Hepatocyte (in vitro differentiated cells): ENCODE results near the gene ETV5. TPM values are rescaled to one million over a fixed set of nuclear protein-coding genes. Genes with fewer than 3 reads are reported as not detected.

Source experiments
- DNase-seq: peaks from one replicate; pipeline ENCODE4 v3.0.0-alpha.2; 2016; ENCODE audit warnings: low spot score
- H2AFZ ChIP-seq: fragments of 200-600 bp; sonication (generic); 2 replicates; pipeline ENCODE4 v1.6.0; 2016; ENCODE audit warnings: antibody characterized with exemption, mild to moderate bottlenecking
- H3K27ac ChIP-seq: fragments of 200-600 bp; sonication (generic); 2 replicates; pipeline ENCODE4 v1.5.1; 2016; ENCODE audit warnings: mild to moderate bottlenecking
- H3K27me3 ChIP-seq: fragments of 200-600 bp; sonication (generic); 2 replicates; pipeline ENCODE4 v1.6.1; 2016
- H3K36me3 ChIP-seq: fragments of 200-600 bp; sonication (generic); replicated peaks from 2 replicates; pipeline ENCODE4 v1.5.1; 2016; ENCODE audit warnings: low read depth; ENCODE audit not compliant: insufficient read depth
- H3K4me1 ChIP-seq: fragments of 200-600 bp; sonication (generic); 2 replicates; pipeline ENCODE4 v1.5.1; 2016; ENCODE audit warnings: mild to moderate bottlenecking, moderate library complexity; ENCODE audit not compliant: insufficient read depth
- H3K4me2 ChIP-seq: fragments of 200-600 bp; sonication (generic); 2 replicates; pipeline ENCODE4 v1.6.0; 2016
- H3K4me3 ChIP-seq: fragments of 200-600 bp; sonication (generic); 2 replicates; pipeline ENCODE4 v1.5.1; 2016; ENCODE audit warnings: mild to moderate bottlenecking
- H3K79me2 ChIP-seq: fragments of 200-600 bp; sonication (generic); 2 replicates; pipeline ENCODE4 v1.6.0; 2017; ENCODE audit warnings: mild to moderate bottlenecking
- H3K9me2 ChIP-seq: fragments of 200-600 bp; sonication (generic); replicated peaks from 2 replicates; pipeline ENCODE4 v1.6.0; 2017; ENCODE audit warnings: mild to moderate bottlenecking; ENCODE audit not compliant: insufficient read depth
- H3K9me3 ChIP-seq: fragments of 200-600 bp; sonication (generic); 2 replicates; pipeline ENCODE4 v1.5.1; 2016; ENCODE audit warnings: low read depth, mild to moderate bottlenecking
- H4K20me1 ChIP-seq: fragments of 200-600 bp; sonication (generic); 2 replicates; pipeline ENCODE4 v1.6.0; 2016; ENCODE audit warnings: mild to moderate bottlenecking; ENCODE audit not compliant: insufficient read depth, poor library complexity, severe bottlenecking
- CTCF ChIP-seq: fragments of 200-600 bp; sonication (generic); IDR thresholded peaks from 2 replicates; pipeline ENCODE4 v1.5.1; 2016; ENCODE audit warnings: antibody characterized with exemption, mild to moderate bottlenecking; ENCODE audit not compliant: poor library complexity
- EZH2 ChIP-seq: fragments of 200-600 bp; sonication (generic); IDR thresholded peaks from 2 replicates; pipeline ENCODE4 v1.6.1; 2016; ENCODE audit warnings: antibody characterized with exemption, mild to moderate bottlenecking, borderline replicate concordance
- EZH2phosphoT487 ChIP-seq: fragments of 200-600 bp; sonication (generic); IDR thresholded peaks from one replicate; pipeline ENCODE4 v1.6.1; 2018; ENCODE audit warnings: antibody characterized with exemption, mild to moderate bottlenecking, low read depth, moderate library complexity; ENCODE audit not compliant: unreplicated experiment, severe bottlenecking
- WGBS: methylation state at CpG from one replicate; pipeline ENCODE4 v1.1.6; 2016; ENCODE audit warnings: low lambda C conversion rate; ENCODE audit errors: missing lambda C conversion rate; 5-methylcytosine and 5-hydroxymethylcytosine counted together
- polyA plus RNA-seq: library from polyadenylated mRNA; unstranded; fragments of >200 nt; fragmentation: Nextera tagmentation; extraction: Ambion mirVana; gene quantifications from 2 replicates; pipeline ENCODE4 v1.2.1, GENCODE V29; 2016
- total RNA-seq: library from RNA; depleted of rRNA; stranded (reverse); fragments of >200 nt; gene quantifications from 2 replicates; pipeline ENCODE4 v1.2.3, GENCODE V29; 2014

ETV5 gene
- total and polyA plus RNA-seq, 2 experiments from 2014 or later, result 12.2 to 15.0 TPM

- WGBS, result 96% methylated on average over 2 of the region's 2 CpGs
- Histone ChIP-seq H4K20me1 (no peaks in the 10 kb centered on the region), H3K79me2 (no peaks in the 10 kb centered on the region), H2AFZ (no peak overlapping the region), H3K9me2 (no peaks in the 10 kb centered on the region), H3K36me3 (no peaks in the 10 kb centered on the region), H3K27ac (no peak overlapping the region), H3K9me3 (no peaks in the 10 kb centered on the region), H3K4me1 (no peaks in the 10 kb centered on the region), H3K27me3 (no peaks in the 10 kb centered on the region), H3K4me2 (no peak overlapping the region), H3K4me3 (no peak overlapping the region)
- TF ChIP-seq EZH2 (no peak), CTCF (no peak), EZH2phosphoT487 (no peak)
- no peak for DNase-seq
Measured at GRCh38 chr3:186088335-186088734, 20.6 kb downstream of the ETV5 start.

- H4K20me1 ChIP-seq, result no peaks in the 10 kb centered on the region
Measured at GRCh38 chr3:186084264-186084663, 24.6 kb downstream of the ETV5 start.

GRCh38 chr3:186083746-186084145 lies 25.1 kb downstream of the ETV5 start:
- H2AFZ ChIP-seq, result no peak overlapping the region
- TF ChIP-seq CTCF, result no peak
- no peak for TF ChIP-seq EZH2phosphoT487
- TF ChIP-seq EZH2, result no peak
- H4K20me1 ChIP-seq, result no peaks in the 10 kb centered on the region
- no peak overlapping the region for H3K4me2 ChIP-seq
- no peak overlapping the region for H3K27ac ChIP-seq
- no peaks in the 10 kb centered on the region for H3K27me3 ChIP-seq
- H3K4me1 ChIP-seq, result no peaks in the 10 kb centered on the region
- WGBS, result 87% methylated on average over 2 of the region's 2 CpGs
- no peaks in the 10 kb centered on the region for H3K9me2 ChIP-seq
- H3K4me3 ChIP-seq, result no peak overlapping the region
- H3K9me3 ChIP-seq, result no peaks in the 10 kb centered on the region
- no peak for DNase-seq
- H3K36me3 ChIP-seq, result no peaks in the 10 kb centered on the region
- H3K79me2 ChIP-seq, result no peaks in the 10 kb centered on the region

More at GRCh38 chr3:186084264-186084663, 24.6 kb downstream of the ETV5 start:
- Histone ChIP-seq H3K36me3 (no peaks in the 10 kb centered on the region), H3K9me2 (no peaks in the 10 kb centered on the region), H3K4me2 (no peak overlapping the region), H3K27ac (no peak overlapping the region), H2AFZ (no peak overlapping the region), H3K79me2 (no peaks in the 10 kb centered on the region), H3K4me3 (no peak overlapping the region), H3K9me3 (no peaks in the 10 kb centered on the region), H3K4me1 (no peaks in the 10 kb centered on the region), H3K27me3 (no peaks in the 10 kb centered on the region)
- WGBS, result 85% methylated on average over 4 of the region's 4 CpGs
- DNase-seq, result no peak
- no peak for TF ChIP-seq EZH2phosphoT487
- no peak for TF ChIP-seq EZH2
- no peak for TF ChIP-seq CTCF

- Histone ChIP-seq H2AFZ (no peak overlapping the region), H3K9me3 (no peaks in the 10 kb centered on the region), H3K27ac (no peak overlapping the region), H3K36me3 (no peaks in the 10 kb centered on the region), H3K4me2 (no peak overlapping the region), H3K79me2 (no peaks in the 10 kb centered on the region), H3K27me3 (no peaks in the 10 kb centered on the region), H3K9me2 (no peaks in the 10 kb centered on the region), H3K4me3 (no peak overlapping the region), H3K4me1 (no peaks in the 10 kb centered on the region), H4K20me1 (no peaks in the 10 kb centered on the region)
- DNase-seq, result no peak
- no peak for TF ChIP-seq CTCF
- TF ChIP-seq EZH2phosphoT487, result no peak
- TF ChIP-seq EZH2, result no peak
- 97% methylated on average over 8 of the region's 8 CpGs for WGBS
Measured at GRCh38 chr3:186082150-186082549, 26.7 kb downstream of the ETV5 start.
